GM19395 (cell line): ENCODE data around the gene ZDHHC14.
"Not testable (repeated sequence)": the region's sequence is repeated elsewhere in the genome, so short reads cannot be mapped to it uniquely, and the experiment has no call there.

Experiments used
- ATAC-seq: cut with Tn5 transposase; IDR thresholded peaks from one replicate; pipeline ENCODE4 v1.9.1; 2021; ENCODE audit warnings: mild to moderate bottlenecking, moderate library complexity; ENCODE audit not compliant: unreplicated experiment

ZDHHC14 gene

GRCh38 chr6:157561929-157562810 lies 181.2 kb downstream of the ZDHHC14 start:
- ATAC-seq = peak; percentile 42

GRCh38 chr6:157562997-157563396 lies 182.0 kb downstream of the ZDHHC14 start:
- ATAC-seq = no peak

GRCh38 chr6:157563611-157564284 lies 182.8 kb downstream of the ZDHHC14 start:
- ATAC-seq = peak; percentile 72

GRCh38 chr6:157568702-157569101 lies 187.7 kb downstream of the ZDHHC14 start:
- no peak for ATAC-seq

GRCh38 chr6:157569543-157569942 lies 188.6 kb downstream of the ZDHHC14 start:
- ATAC-seq = peak; percentile 52

- no peak for ATAC-seq
Observed at GRCh38 chr6:157570104-157570503, 189.1 kb downstream of the ZDHHC14 start.

GRCh38 chr6:157570752-157571151 lies 189.8 kb downstream of the ZDHHC14 start:
- ATAC-seq = peak; percentile 41

- peak; percentile 73 for ATAC-seq
Observed at GRCh38 chr6:157571269-157571668, 190.3 kb downstream of the ZDHHC14 start.

- no peak for ATAC-seq
Observed at GRCh38 chr6:157571950-157572349, 191.0 kb downstream of the ZDHHC14 start.

- no peak for ATAC-seq
Observed at GRCh38 chr6:157574851-157575424, 193.9 kb downstream of the ZDHHC14 start.

GRCh38 chr6:157575436-157576145 lies 194.6 kb downstream of the ZDHHC14 start:
- no peak for ATAC-seq

- not testable (repeated sequence) for ATAC-seq
Observed at GRCh38 chr6:157576991-157577390, 196.0 kb downstream of the ZDHHC14 start.

- not testable (repeated sequence) for ATAC-seq
Observed at GRCh38 chr6:157578527-157578926, 197.5 kb downstream of the ZDHHC14 start.

GRCh38 chr6:157579467-157580031 lies 198.6 kb downstream of the ZDHHC14 start:
- no peak for ATAC-seq

GRCh38 chr6:157584036-157584435 lies 203.0 kb downstream of the ZDHHC14 start:
- ATAC-seq = no peak

GRCh38 chr6:157585274-157586087 lies 204.5 kb downstream of the ZDHHC14 start:
- no peak for ATAC-seq

GRCh38 chr6:157586088-157586414 lies 205.1 kb downstream of the ZDHHC14 start:
- ATAC-seq = no peak

- no peak for ATAC-seq
Observed at GRCh38 chr6:157586476-157587126, 205.6 kb downstream of the ZDHHC14 start.

GRCh38 chr6:157587127-157587926 lies 206.3 kb downstream of the ZDHHC14 start:
- no peak for ATAC-seq
